SJSA1 (cell line): Measurements from ENCODE around the gene RELCH. TPM values are rescaled to one million over a fixed set of nuclear protein-coding genes. Genes with fewer than 3 reads are reported as not detected.

Experiments used
- DNase-seq, 2 experiments: peaks; one replicate each; pipeline ENCODE4 v3.0.0-alpha.2; 2015 to 2020; ENCODE audit warnings: low spot score in 2 of 2, low read depth in 1 of 2
- H3K27ac ChIP-seq: fragments of 250-450 bp; sonication (Bioruptor Pico); 2 replicates; pipeline ENCODE4 v1.5.1; 2020; ENCODE audit warnings: mild to moderate bottlenecking, moderate library complexity
- H3K27me3 ChIP-seq: fragments of 250-450 bp; sonication (Bioruptor Pico); replicated peaks from 2 replicates; pipeline ENCODE4 v1.5.1; 2020; ENCODE audit warnings: mild to moderate bottlenecking, moderate library complexity
- H3K36me3 ChIP-seq: fragments of 250-450 bp; sonication (Bioruptor Pico); 2 replicates; pipeline ENCODE4 v1.5.1; 2020; ENCODE audit warnings: mild to moderate bottlenecking
- H3K4me1 ChIP-seq: fragments of 250-450 bp; sonication (Bioruptor Pico); replicated peaks from 2 replicates; pipeline ENCODE4 v1.6.1; 2021; ENCODE audit warnings: mild to moderate bottlenecking
- H3K4me3 ChIP-seq: fragments of 250-450 bp; sonication (Bioruptor Pico); 2 replicates; pipeline ENCODE4 v1.5.1; 2020; ENCODE audit warnings: mild to moderate bottlenecking
- H3K9me3 ChIP-seq: fragments of 250-450 bp; sonication (Bioruptor Pico); replicated peaks from 2 replicates; pipeline ENCODE4 v1.5.1; 2020; ENCODE audit warnings: mild to moderate bottlenecking
- total RNA-seq: library from RNA; depleted of rRNA; stranded (reverse); fragments of >200 nt; shearing (Covaris generic); gene quantifications from 2 replicates; pipeline ENCODE4 v1.2.3, GENCODE V29; 2014

The RELCH gene
- total RNA-seq, 1 experiment from 2014 or later = 19.4 TPM

DNA sequence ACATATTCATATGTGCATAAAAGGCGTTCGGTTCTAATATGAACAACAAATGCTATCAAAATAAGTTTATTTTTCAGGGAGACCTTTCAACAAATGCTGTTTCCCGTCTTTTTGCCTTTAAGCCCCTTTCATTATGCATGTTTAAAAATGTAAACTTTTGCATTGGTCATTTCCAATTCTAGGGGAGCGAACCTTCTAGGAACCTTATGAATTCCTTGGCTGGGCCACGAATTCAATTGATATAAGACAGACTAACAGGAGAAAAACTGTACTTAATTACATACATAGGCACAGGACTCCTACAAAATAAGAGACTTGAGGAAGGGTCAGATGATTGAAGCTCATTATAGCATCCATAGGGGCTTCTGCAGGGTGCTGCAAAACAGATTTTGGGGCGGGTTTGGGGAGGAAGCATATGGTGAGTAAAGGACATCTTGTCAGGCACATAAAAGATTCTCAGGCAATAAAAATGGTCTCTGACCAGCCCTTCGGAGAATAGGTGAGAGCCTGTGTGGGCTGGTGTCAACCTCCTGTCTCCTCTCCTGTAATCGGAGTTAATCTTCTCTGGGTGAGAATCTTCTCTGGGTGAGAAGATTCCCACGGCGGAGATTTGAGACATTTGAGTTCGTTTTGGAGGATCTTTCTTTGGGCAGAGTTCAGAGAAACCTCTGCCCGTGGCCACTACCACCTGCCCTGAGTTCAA is 139.7 kb downstream of the RELCH start:
- no peak for DNase-seq
- Histone ChIP-seq H3K4me1 (peaks cover 10% of the 10 kb centered on the region), H3K36me3 (no peaks in the 10 kb centered on the region), H3K4me3 (no peak overlapping the region), H3K27ac (no peak overlapping the region), H3K27me3 (peaks cover 61% of the 10 kb centered on the region), H3K9me3 (peaks cover 4% of the 10 kb centered on the region; the same call in 1 of the 2 replicates)

DNA sequence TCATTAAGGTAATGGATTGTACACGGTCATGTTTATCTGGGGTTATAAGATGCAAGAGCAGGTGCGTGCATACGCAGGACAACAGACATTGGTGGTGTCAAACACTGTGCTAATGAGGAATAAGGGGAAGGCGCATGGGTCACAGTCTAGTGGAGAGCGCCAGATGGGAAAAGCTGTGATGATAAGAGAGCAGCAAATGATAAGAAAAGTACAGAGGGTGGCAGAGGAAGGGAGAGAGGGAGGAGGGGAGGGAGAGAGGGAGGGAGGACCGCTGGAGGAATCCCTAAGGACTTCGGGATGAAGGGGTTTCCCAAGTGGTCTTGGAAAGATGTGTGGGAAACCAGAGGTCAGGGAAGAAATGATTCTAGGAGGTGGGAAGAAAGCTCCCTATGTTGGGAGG is 140.9 kb downstream of the RELCH start:
- no peak overlapping the region for H3K27ac ChIP-seq
- no peak overlapping the region for H3K4me3 ChIP-seq
- H3K4me1 ChIP-seq = peaks cover 10% of the 10 kb centered on the region
- peaks cover 4% of the 10 kb centered on the region; the same call in 1 of the 2 replicates for H3K9me3 ChIP-seq
- peaks cover 64% of the 10 kb centered on the region for H3K27me3 ChIP-seq
- DNase-seq = no peak
- H3K36me3 ChIP-seq = no peaks in the 10 kb centered on the region

- Histone ChIP-seq H3K4me3 (no peak overlapping the region), H3K4me1 (peaks cover 10% of the 10 kb centered on the region), H3K36me3 (no peaks in the 10 kb centered on the region), H3K9me3 (peaks cover 4% of the 10 kb centered on the region; the same call in 1 of the 2 replicates), H3K27me3 (peaks cover 58% of the 10 kb centered on the region), H3K27ac (no peak overlapping the region)
- DNase-seq = no peak
Measured at GRCh38 chr18:62328586-62329525, 141.8 kb downstream of the RELCH start.

DNA sequence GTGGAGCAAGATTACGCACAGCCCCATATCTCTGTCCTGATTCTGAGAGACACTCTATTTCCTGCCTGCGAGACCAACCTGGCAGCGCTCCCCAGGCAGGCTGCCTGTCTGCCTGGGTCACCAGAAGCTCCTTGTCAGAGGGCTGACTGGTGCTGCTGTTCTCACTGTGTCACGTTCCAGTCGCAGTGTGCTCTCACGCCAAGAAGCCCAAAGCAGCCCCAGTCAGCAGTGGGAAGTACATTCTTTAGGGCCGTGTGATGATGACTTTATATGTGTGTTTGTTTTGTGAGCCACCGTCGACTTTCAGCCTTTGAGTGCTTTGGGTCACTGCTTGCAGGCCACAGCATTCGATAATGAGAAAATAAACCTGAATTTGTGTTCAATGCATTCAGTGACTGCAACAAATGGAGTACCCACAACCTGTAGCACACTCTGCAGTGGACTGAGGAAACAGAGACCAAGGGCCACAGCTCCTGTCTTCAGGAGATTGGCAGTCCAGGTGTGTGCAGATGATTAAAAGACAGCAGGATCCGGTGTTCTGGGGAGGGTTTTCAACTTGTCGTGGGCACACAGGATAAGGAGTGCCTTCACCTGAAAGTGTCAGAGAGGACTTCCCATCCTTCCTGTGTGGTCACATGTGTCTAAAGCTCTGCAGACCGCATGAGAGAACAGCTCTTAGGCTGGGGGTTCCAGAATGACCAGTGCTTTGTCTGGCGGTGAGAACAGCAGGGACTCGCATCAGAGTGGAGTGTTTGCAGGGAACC is 142.8 kb downstream of the RELCH start:
- Histone ChIP-seq H3K36me3 (no peaks in the 10 kb centered on the region), H3K4me1 (peaks cover 10% of the 10 kb centered on the region), H3K27ac (no peak overlapping the region), H3K4me3 (no peak overlapping the region), H3K9me3 (peaks cover 4% of the 10 kb centered on the region; the same call in 1 of the 2 replicates), H3K27me3 (peaks cover 51% of the 10 kb centered on the region)
- peak in 1 of 2 experiments; percentile 7 for DNase-seq

GRCh38 chr18:62330650-62331049 is 143.6 kb downstream of the RELCH start:
- Histone ChIP-seq H3K36me3 (no peaks in the 10 kb centered on the region), H3K9me3 (peaks cover 4% of the 10 kb centered on the region; the same call in 1 of the 2 replicates), H3K4me1 (peaks cover 5% of the 10 kb centered on the region), H3K27me3 (peaks cover 46% of the 10 kb centered on the region), H3K27ac (no peak overlapping the region), H3K4me3 (no peak overlapping the region)
- no peak for DNase-seq

DNA sequence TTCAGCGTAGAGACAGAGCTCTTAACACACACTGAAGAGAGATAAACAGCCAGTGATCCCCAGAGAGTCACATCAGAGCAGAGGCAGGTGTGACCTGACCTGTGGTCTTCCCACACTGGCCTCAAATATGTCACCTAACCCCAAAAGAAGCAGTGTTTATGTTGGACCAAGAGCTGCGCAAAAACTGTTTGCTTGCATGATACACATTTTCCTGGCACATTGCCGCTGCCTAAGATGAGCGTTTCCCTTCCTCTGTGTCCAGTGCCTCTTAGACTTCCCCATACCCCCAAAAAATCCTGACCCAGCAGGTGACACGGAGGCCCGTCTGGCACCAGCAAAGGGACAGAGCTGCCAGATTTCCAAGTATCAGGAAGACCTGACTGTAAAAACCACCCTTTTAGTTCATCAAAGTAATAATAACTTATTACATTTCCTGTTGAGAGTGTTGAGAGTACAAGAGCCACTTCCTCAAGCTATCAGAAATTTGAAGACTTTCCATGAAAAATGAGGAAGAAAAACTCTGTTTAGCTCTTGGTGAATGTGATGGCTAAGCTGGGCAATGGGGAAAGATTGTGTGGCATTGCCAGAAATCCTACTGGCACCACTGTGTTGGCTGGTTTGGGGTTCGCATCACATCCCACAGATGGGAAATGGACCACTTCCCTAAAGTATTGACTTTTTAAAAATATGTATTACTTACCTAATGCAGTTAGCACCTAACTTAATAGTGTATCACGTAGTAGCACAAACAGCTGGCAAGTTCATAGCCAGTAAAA is 144.7 kb downstream of the RELCH start:
- DNase-seq = no peak
- Histone ChIP-seq H3K27ac (no peak overlapping the region), H3K4me1 (no peaks in the 10 kb centered on the region), H3K36me3 (no peaks in the 10 kb centered on the region), H3K4me3 (no peak overlapping the region), H3K27me3 (peaks cover 35% of the 10 kb centered on the region), H3K9me3 (peaks cover 4% of the 10 kb centered on the region; the same call in 1 of the 2 replicates)

DNA sequence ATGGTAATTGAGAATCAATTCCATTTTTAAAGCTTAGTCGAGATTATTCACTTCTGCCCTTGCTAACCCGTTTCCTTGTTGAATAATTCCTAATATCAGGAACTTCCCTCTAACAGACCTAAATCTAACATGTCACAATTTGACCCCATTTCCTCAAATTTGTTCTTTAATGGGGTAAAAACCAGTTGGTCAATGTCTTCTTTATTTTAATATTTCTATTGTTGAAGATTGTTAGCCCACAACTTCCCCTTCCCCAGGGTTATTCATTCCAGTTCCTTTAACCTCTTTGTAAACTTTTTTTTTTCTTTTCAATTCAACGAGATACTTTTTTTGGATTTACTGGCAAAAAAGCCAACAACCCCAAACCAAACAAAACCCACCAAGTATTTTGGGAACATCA is 145.4 kb downstream of the RELCH start:
- no peak overlapping the region for H3K27ac ChIP-seq
- H3K27me3 ChIP-seq = peaks cover 28% of the 10 kb centered on the region
- no peak overlapping the region for H3K4me3 ChIP-seq
- DNase-seq = no peak
- H3K36me3 ChIP-seq = no peaks in the 10 kb centered on the region
- no peaks in the 10 kb centered on the region for H3K4me1 ChIP-seq
- H3K9me3 ChIP-seq = peaks cover 2% of the 10 kb centered on the region; the same call in 1 of the 2 replicates

DNA sequence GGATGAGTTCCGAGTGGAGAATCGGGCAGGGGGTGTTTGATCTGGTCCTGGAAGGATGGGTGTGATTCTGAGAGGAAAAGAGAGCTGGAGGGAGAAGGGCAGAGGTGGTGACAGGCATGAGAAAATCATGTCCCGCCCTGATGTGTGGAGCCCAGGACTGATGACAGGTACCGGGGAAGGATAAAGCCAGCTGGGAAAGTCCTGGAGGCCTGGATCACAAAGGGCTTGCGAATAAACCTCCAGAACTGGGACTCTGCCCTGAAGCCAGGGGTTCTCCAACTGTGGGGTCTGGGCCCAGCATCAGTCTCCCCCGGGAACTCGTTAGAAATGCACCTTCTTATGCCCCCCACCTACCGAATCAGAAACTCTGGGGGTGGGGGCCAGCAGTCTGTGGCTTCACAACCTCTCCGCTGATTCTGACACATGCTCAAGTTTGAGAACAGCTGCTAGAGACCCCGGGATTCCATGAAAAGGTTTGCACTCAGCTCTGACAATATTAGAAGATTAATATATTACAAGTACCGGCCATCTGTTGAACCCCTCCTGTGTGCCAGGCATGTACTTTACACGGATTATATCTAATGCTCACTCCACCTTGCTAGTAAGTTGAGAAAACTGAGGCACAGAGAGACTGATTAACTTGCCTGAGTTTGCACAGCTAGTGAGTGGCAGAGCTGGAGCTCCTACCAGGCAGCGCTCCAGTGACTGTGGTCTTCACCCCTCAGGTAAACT is 146.1 kb downstream of the RELCH start:
- Histone ChIP-seq H3K36me3 (no peaks in the 10 kb centered on the region), H3K4me3 (no peak overlapping the region), H3K27me3 (peaks cover 22% of the 10 kb centered on the region), H3K27ac (no peak overlapping the region), H3K4me1 (no peaks in the 10 kb centered on the region), H3K9me3 (no peaks in the 10 kb centered on the region)
- no peak for DNase-seq

GRCh38 chr18:62334120-62334519 is 147.1 kb downstream of the RELCH start:
- Histone ChIP-seq H3K36me3 (no peaks in the 10 kb centered on the region), H3K27ac (no peak overlapping the region), H3K4me3 (no peak overlapping the region), H3K4me1 (no peaks in the 10 kb centered on the region), H3K27me3 (peaks cover 18% of the 10 kb centered on the region), H3K9me3 (no peaks in the 10 kb centered on the region)
- DNase-seq = no peak

GRCh38 chr18:62335494-62335893 is 148.4 kb downstream of the RELCH start:
- H3K27ac ChIP-seq = no peak overlapping the region
- H3K27me3 ChIP-seq = peaks cover 21% of the 10 kb centered on the region
- H3K4me3 ChIP-seq = no peak overlapping the region
- no peaks in the 10 kb centered on the region for H3K4me1 ChIP-seq
- H3K36me3 ChIP-seq = no peaks in the 10 kb centered on the region
- no peaks in the 10 kb centered on the region for H3K9me3 ChIP-seq
- DNase-seq = no peak

DNA sequence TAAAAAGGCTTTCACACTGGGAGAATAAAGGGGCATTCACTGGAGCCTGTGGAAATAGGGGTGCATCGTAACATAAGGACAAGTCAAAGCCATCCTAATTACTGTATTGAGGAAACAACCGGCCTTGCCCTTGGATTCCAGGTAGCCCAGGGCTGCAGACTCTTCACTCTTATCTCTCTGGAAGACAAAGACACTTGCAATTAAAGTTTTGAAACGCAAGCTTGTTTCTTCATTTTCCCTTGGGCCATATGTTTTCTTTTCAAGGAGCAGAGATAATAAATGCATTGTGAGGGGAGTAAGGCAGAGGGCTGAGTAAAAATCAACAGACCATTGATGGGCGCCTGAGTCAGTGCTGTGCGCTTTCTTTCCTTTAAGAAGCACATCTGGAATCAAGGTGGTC is 149.6 kb downstream of the RELCH start:
- Histone ChIP-seq H3K27me3 (peaks cover 21% of the 10 kb centered on the region), H3K9me3 (no peaks in the 10 kb centered on the region), H3K4me1 (no peaks in the 10 kb centered on the region), H3K4me3 (no peak overlapping the region), H3K27ac (no peak overlapping the region), H3K36me3 (no peaks in the 10 kb centered on the region)
- DNase-seq = no peak

DNA sequence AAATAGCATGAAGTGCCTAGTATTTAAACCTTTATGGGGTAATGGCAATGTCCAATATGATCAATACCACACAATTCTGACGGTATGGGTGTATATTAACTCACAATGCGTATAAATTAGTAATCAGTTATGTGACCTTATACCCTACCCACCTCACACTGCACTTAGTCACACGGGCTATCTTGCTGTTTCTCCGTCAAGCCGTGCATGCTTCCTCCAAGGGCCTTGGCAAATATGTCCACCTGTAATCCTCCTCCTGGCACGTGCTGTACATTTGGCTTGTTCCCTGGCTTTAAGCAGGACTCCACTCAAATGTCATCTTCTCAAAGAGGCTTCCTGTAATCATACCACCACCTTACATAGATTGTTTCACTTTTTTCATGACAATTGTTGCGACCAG is 150.3 kb downstream of the RELCH start:
- no peaks in the 10 kb centered on the region for H3K4me1 ChIP-seq

More for the DNA sequence above, 150.3 kb downstream of the RELCH start:
- Histone ChIP-seq H3K27me3 (peaks cover 16% of the 10 kb centered on the region), H3K36me3 (no peaks in the 10 kb centered on the region), H3K27ac (no peak overlapping the region), H3K4me3 (no peak overlapping the region), H3K9me3 (no peaks in the 10 kb centered on the region)
- DNase-seq = no peak
